Activated CD4-positive, alpha-beta T cell treated with anti-CD3 and anti-CD28 coated beads, Interleukin-2, amount 50 U/mL, for 1 hour (primary cell): Measurements from ENCODE around the gene SLC9C2.
"Not testable (repeated sequence)": the region's sequence is repeated elsewhere in the genome, so short reads cannot be mapped to it uniquely, and the experiment has no call there.

ENCODE experiments used
- DNase-seq: peaks from one replicate; pipeline ENCODE4 v3.0.0-alpha.2; 2020

SLC9C2 gene

GRCh38 chr1:173603056-173603591 lies at the start of gene SLC9C2:
Gene SLC9C2, minus strand, starts transcription at chr1:173603072. Its CDS starts 1,296 bp downstream, at chr1:173601776.
- no peak for DNase-seq

- DNase-seq: no peak
Observed at GRCh38 chr1:173648880-173649605, 46.2 kb upstream of the SLC9C2 start.

- DNase-seq: no peak
Observed at GRCh38 chr1:173646656-173647055, 43.8 kb upstream of the SLC9C2 start.

DNA sequence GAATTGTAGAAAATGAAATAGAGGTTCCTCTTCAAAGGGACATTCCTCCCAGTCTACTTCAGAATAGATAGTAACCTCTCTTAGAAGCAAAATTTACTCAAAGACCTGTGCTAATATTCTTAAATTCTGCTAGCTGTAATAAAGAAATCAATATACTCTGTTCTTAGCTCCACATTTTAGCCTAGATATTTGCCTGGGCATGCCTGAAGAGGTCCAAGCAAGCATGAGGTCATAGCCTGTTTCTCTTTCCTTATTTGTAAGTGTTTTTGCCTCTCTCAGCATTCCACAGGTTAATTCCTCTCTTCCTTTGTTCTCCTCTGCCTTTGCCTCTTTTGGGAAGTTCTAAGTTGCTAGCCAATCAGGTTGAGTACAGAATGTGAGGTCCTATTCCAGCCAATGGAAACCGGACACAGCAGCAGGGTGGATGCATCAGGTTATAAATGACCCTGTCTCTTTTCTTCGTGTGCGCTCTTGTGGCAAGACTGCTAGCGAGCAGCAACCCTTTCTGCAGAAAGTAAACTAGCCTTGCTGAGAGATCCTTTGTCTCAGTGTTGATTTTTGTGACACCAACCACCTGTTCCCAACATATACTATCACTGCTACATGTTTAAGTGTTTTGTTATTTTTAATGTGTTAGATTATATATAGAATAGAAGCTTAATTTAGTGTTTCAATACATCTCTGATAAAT lies 39.7 kb upstream of the SLC9C2 start:
- DNase-seq: not testable (repeated sequence)

DNA sequence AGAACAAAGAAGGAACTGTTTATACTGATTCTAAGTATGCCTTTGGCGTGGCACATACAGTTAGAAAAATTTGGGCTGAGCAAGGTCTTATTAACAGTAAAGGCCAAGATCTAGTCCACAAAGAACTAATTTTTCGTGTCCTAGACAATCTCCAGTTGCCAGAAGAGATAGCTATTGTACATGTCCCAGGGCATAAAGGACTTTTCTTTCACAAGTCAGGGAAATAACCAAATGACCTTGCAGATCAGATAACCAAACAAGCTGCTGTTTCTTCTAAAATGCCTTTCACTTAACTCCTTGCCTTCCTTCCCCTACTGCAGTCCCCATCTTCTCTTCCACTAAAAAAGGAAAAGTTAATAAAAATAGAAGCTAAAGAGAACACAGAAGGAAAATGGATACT lies 36.2 kb upstream of the SLC9C2 start:
- no peak for DNase-seq

- no peak for DNase-seq
Observed at GRCh38 chr1:173638043-173639021, 35.5 kb upstream of the SLC9C2 start.

- not testable (repeated sequence) for DNase-seq
Observed at GRCh38 chr1:173637236-173638042, 34.6 kb upstream of the SLC9C2 start.

DNA sequence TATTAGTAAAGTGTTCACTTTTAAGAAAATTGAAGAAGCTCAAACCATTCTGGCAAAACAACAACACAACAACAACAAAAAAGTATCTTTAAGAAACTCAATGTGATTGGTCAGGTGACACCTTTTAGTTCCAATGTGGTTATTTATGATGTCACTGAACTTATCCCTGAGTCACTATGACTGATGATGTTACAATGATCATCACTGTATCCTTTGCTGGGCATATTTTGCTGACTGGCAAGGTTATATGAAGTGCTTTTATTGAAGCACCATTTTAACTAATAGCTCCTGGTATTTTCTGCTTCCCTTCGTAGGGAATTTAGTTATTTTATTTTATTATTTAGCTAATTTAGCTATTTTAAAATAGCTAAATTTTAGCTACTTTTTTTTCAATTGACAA lies 32.2 kb upstream of the SLC9C2 start, which contains the start of gene TEX50:
TEX50 (plus strand) TSS at position 223 of the 400 bp plus-strand sequence. CDS start 184 bp downstream, outside the sequence.
- no peak for DNase-seq

DNA sequence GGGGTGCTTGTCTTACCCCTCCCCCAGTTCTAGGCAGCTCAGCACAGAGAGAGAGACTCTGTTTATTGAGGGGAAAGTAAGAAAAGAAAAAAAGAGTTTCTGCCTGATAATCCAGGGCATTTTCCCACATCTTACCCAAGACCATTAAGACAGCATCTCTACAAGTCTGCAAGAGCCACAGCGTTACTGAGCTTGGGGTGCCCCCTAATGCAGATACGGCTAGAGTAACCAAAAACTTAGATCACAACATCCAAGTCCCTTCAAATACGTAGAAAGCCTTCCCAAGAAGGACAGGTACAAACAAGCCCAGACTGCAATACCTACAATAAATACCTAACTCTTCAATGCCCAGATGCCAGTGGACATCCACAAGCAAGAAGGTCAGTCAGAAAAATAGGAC lies 26.0 kb upstream of the SLC9C2 start:
- DNase-seq: no peak

- DNase-seq: no peak
Observed at GRCh38 chr1:173627269-173627668, 24.4 kb upstream of the SLC9C2 start.

DNA sequence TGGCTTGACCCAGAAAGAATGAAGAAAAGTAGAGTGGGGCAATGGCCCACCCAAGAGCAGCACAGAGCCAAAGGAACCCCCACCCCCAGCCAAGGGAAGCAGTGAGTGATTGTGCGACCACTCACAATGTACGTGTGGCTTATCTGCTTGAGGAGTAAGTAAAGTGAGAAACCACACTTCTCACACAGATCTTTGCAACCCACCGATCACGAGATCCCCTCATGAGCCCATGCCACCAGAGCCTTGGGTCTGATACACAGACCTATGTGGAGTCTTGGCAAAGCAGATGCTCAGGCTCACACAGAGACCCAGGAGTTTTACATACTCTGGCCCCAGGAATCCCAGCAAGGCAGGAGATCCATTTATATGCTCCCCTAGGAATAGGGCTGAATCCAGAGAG lies 14.0 kb upstream of the SLC9C2 start:
- no peak for DNase-seq

- not testable (repeated sequence) for DNase-seq
Observed at GRCh38 chr1:173613086-173613485, 10.2 kb upstream of the SLC9C2 start.

GRCh38 chr1:173608503-173609216 lies 5.8 kb upstream of the SLC9C2 start:
- no peak for DNase-seq

DNA sequence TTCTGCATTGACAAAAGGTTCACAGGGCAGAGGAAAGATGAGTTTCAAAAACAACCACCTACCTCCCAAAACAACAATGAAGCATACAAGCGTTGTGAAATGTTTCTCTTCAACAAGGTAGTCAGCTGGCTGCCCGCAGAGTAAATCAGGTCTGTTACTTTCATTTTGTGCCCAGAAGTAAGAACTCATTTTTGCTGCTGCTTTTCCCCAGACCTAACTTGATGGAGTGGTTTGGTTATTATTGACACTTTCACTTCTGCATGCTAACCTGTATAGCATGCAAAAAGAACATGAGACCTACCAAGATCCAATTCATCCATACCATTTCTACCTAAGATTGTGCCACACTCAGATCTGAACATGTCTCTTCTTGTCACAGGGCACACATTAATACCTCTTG lies 1.3 kb downstream of the SLC9C2 start:
- no peak for DNase-seq

- no peak for DNase-seq
Observed at GRCh38 chr1:173596097-173596825, 6.6 kb downstream of the SLC9C2 start.

DNA sequence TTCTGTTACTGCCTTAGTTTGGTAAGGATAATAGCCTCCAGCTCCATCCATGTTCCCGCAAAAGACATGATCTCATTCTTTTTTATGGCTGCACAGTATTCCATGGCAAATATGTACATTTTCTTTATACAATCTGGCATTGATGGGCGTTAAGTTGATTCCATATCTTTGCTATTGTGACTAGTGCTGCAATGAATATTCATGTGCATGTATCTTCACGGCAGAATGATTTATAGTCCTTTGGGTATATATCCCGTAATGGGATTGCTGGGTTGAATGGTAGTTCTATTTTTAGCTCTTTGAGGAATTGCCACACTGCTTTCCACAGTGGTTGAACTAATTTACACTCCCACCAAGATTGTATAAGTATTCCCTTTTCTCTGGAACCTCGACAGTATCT lies 11.7 kb downstream of the SLC9C2 start:
- DNase-seq: not testable (repeated sequence)

- DNase-seq: no peak
Observed at GRCh38 chr1:173590557-173590956, 12.3 kb downstream of the SLC9C2 start.

DNA sequence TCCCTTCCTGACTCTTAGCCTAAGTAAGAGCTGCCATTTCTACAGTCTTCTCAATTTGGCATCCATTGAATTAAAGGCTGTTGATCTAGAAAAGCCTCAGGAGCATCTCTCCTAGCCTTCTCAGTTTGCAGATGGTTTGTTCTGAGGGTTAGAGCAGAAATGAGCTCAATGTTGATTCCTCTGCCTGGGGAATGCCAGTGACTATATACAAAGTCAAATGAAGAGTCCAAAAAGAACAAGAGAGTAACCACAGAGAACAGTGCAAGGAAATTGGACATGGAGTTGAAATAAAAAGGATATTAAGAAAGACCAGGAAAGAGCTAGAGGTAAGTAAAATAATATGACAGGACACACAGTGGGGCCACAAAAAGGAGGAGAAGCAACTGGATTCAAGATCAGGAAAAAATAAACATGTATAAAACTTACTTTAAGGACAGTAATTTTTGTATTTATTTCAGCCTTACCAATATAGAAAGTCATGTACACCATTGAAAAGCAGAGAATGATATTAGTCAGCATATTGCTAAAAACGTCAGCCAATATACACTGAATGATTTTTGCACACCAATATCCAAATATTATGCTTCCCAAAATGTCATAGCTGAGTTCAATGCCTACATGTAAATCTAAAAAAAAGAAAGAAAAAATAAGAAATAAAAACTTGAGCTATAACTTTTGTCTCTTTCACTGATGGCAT lies 21.3 kb downstream of the SLC9C2 start:
- DNase-seq: no peak

- DNase-seq: no peak
Observed at GRCh38 chr1:173580658-173581057, 22.2 kb downstream of the SLC9C2 start.

DNA sequence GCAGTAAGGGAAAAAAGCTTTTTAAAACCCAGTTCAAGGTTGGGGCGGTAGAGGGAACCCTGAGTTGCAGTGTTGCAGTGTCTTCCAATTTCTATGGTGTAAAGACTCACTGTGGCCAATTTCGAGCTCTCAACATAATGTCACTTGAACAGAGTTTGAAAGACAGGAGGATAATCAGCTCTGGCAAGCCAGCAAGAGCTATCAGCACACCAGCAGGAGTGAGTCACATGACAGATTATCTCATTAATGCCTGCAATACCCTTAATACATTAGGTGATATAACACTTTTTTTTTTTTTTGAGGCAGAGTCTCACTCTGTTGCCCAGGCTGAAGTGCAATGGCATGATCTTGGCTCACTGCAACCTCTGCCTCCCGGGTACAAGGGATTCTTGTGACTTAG lies 22.8 kb downstream of the SLC9C2 start:
- DNase-seq: no peak
